HS-5 (cell line): Measurements from ENCODE around the gene RAMP2.

Experiments used
- DNase-seq: peaks from one replicate; pipeline ENCODE4 v3.0.0-alpha.2; 2012; ENCODE audit warnings: low read depth

Gene RAMP2

DNA sequence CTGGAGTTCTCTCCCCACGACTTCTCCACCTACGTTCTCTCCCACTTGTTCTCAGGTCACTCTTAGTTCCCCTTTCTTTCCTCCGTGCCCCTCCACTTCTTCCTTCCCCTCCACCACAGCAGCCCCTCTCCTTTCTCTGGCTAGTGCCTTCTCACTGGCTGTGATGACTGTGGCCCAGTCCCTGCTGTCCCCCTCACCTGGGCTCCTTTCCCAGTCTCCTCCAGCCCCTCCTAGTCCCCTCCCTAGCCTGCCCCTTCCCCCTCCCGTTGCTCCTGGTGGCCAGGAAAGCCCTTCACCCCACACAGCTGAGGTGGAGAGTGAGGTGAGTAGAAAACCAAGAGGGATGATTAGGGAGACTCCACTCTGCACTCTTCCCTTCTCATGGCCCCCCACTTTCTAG lies 34.0 kb downstream of the RAMP2 start:
- no peak for DNase-seq

DNA sequence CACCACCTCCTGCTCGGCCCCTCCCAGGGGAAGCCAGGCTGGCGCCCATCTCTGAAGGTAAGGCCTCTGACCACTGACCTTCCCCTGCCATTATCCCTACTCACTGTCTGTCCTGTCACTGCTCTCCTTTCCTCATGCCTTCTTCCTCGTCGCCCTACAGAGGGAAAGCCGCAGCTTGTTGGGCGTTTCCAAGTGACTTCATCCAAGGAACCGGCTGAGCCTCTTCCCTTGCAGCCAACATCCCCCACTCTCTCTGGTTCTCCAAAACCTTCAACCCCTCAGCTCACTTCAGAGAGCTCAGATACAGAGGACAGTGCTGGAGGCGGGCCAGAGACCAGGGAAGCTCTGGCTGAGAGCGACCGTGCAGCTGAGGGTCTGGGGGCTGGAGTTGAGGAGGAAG lies 34.4 kb downstream of the RAMP2 start:
- no peak for DNase-seq

DNA sequence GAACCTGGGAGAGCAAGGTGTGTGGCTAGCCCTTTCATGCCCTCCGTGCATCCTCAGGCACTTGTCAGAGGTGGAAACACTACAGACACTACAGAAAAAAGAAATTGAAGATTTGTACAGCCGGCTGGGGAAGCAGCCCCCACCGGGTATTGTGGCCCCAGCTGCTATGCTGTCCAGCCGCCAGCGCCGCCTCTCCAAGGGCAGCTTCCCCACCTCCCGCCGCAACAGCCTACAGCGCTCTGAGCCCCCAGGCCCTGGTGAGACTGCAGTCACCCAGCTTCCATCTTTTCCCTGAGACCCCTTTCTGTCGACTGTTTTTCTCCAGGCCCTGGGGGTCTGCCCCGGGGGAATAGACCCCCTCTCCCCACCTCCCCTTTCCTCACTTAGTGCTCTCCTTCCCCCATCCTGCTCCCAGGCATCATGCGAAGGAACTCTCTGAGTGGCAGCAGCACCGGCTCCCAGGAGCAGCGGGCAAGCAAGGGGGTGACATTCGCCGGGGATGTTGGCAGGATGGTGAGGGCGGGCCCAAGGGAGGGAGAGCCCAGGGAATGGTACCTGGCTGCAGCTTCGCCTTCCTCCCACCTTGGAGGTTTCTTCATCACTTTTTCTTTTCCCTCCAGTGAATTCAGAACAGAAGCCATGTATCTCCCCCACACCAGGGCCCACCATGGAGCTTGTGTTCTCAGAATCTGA lies 35.2 kb downstream of the RAMP2 start:
- no peak for DNase-seq

DNA sequence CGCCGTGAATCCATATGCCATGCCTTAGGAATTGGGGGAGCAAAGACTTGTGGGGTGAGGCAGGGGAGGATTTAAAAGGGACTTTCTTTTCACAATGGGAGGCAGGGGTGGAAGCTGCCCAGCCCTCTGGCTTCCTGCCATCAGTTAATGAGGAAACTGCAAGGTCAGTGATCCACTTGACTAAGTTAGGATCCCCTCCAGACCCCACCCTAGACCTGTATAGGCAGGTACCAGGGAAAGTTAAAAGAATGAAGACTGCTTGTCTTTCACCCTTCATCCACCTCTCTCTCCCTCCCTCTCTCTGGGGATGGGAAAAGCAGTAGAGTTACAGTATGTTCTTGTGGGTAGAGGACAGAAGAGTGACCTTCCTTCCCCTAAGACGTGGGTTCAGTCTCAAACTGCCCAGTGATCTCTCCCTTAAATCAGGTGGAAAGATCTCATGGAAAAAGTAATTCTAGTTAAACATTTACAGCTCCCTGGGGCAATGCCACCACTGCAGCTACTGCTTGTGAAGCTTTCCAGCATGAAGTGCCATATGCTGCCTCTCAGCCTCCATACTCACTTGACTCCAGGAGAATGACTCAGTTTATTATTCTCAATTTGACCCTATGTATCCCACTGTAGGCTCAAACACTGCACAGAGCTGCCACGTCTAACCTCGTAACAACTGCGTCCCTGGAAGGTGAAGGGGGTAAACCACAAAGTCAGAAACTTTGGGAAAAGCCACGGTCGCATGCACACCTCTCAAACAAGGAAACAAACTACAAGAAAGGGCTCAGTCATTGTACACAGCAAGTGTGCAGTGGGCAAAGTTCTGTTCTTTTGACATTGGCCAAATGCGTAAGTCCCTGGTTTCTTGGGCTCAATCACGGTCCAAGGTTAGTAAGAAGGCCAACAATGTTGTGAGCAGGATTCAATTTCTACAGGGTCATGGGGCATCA lies 36.3 kb downstream of the RAMP2 start:
- no peak for DNase-seq

DNA sequence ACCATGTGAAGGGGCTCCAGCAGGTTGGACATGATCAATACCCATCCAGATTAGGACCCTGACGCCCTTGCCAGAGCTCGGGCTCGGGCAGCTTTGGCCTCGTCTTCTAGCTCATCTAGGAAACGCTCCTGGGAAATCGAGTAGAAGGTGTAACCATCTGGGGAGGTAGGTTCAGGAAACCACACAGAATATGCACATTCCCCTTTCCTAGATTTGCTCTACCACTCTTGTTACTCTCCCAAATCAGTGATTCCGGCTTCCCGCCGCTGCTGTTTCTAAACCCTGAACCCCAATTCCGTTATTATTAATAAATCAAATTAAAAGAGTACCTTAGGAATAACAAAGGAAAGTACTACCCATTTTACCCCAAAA lies 37.0 kb downstream of the RAMP2 start:
- DNase-seq: no peak

DNA sequence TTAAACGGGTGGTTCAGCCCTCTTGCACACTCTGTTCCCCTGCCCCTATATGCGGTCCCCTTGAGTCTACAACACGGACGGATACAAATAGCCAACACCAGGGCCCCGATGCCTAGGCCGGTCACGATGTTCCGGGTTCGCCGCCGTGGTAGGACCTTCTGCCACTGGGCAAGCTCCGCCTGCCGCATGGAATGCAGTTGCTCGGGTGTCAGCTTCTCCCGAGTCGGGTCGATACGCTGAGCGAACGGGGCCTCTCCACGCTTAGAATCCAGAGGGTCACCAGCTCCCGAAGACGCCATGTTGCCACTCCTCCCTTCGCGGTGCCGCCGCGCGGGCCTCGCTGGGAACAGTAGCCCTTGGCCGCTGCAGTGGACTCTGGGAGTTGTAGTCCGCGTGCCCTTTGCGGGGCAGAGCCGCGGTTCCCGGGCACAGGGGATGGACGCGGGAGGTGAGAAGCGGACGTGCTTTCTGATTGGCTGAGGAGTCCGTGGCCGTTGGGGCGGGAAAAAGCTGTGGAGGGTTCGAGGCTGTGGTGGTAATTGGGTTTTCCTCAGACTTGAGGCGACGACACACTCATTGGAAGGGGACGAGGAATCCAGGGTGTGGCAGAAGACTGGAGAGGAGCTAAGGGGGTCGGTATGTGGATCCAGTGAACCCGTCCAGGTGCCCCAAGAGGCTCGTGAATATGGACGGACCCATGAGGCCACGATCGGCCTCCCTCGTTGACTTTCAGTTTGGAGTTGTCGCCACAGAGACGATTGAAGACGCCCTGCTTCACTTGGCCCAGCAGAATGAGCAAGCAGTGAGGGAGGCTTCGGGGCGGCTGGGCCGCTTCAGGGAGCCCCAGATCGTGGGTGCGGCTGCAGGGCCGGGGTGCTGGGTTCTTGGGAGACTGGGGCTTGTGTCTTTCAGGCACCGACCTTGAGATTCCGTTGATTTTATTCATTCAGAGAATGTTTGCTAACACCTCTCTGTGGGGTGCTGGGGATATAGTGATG lies 37.7 kb downstream of the RAMP2 start, which contains the start of the genes CNTD1 and COA3:
Gene CNTD1 (plus strand): TSS at position 479 of the 998 bp plus-strand sequence. CDS start 207 bp downstream, at position 686.
Gene COA3 (minus strand): TSS at position 322 of the 998 bp plus-strand sequence. CDS start 23 bp downstream, at position 299.
- DNase-seq: peak; percentile 53

DNA sequence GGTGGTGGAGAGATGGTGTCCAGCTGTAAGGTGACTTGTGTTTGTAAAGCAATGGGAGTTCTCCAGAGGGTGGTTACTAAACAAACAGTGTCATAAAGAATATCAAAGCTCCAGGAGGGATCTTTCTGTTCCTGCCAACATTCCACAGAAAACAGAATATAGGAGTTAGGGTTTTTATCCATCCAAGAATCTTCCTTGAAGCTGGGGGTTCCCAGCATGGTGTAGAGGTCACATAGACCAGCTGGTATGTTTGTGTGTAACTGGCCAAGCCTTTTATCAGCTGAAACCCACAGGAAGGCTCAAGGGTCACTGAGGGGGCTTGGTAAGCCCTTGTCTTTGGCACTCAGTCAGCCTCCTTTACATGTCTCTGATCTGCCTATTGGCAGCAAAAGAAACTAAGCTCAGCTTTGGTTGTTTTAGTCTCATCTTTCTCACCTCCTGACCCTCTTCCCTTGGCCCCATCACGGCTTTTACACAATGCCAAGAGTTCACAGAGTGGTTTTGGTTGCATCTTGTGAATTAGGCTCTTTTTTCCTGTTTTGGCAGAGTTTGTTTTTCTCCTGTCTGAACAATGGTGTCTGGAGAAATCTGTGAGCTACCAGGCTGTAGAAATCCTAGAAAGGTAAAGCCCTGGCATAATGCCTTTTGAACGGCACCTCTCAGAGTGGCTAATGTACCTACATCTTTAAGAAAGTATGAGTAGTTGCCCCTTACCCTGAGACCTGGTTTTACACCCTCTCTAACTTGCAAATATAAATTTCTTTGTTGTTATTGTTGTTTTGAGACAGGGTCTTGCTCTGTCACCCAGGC lies 42.3 kb downstream of the RAMP2 start:
- no peak for DNase-seq

GRCh38 chr17:42804918-42805367 lies 43.9 kb downstream of the RAMP2 start:
- DNase-seq: no peak

DNA sequence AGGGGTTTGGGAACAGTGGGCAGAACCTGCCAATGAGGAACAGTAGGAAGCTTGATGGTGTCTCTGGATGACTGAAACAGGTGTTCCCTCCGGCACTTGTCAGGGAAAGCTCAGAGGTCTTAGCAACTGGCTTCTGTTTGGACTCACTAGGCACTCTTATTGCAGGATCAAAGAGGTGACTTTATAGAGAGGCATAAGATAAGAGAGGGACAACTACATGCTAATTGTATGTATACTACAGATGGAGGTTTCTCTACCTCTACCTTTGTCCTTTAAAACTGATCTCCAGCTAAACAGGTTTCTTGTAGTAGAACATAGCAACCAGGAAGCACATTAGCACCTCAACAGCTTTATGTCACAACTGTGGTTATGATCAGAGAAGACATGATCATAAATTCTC lies 45.2 kb downstream of the RAMP2 start:
- no peak for DNase-seq

- peak; percentile 61 for DNase-seq
Measured at GRCh38 chr17:42809250-42809649, 48.2 kb downstream of the RAMP2 start.
